ENCODE data around the gene GCLC. TPM values are rescaled to one million over a fixed set of nuclear protein-coding genes. Genes with fewer than 3 reads are reported as not detected.

The GCLC gene
- total and polyA plus RNA-seq, 2 donors from 2014 or later: 14.8 to 31.8 TPM

- Histone ChIP-seq H3K27me3 (ENCODE audit: control insufficient read depth, insufficient read depth, low read length) (no peaks in the 10 kb centered on the region), H3K27ac (ENCODE audit: low read depth in 2 of 2, low read length in 2 of 2) (no peak overlapping the region), H3K4me3 (ENCODE audit: low read length in 3 of 3) (no peak overlapping the region), H3K9me3 (ENCODE audit: control insufficient read depth in 2 of 3, insufficient read depth in 1 of 3, low read length in 3 of 3) (no peaks in the 10 kb centered on the region), H3K36me3 (ENCODE audit: control insufficient read depth in 2 of 3, insufficient read depth in 3 of 3, low read length in 3 of 3) (no peaks in the 10 kb centered on the region), H3K9ac (ENCODE audit: low read length in 3 of 3) (no peak overlapping the region), H3K4me1 (ENCODE audit: control insufficient read depth in 2 of 3, insufficient read depth in 2 of 3, low read depth in 1 of 3, low read length in 3 of 3) (peaks cover 0 to 8% (median under 1%) of the 10 kb centered on the region in 3 donors)
- intact Hi-C loops (cut with DNase I): no loop called here
- TF ChIP-seq CTCF (IDR thresholded peaks at IDR 0.05; ENCODE audit: borderline replicate concordance, extremely low read depth, insufficient read depth): no peak
- DNase-seq: no peak
- FAIRE-seq: no peak
Measured at GRCh38 chr6:53529324-53530036, 15.4 kb downstream of the GCLC start.

- H3K4me1 ChIP-seq (ENCODE audit: control insufficient read depth in 2 of 3, insufficient read depth in 2 of 3, low read depth in 1 of 3, low read length in 3 of 3): peaks cover 0 to 8% (median 3%) of the 10 kb centered on the region in 3 donors
- no peak for FAIRE-seq
- intact Hi-C loops (cut with DNase I): no loop called here
Measured at GRCh38 chr6:53528107-53528506, 16.8 kb downstream of the GCLC start.

GRCh38 chr6:53527249-53527765 lies 17.6 kb downstream of the GCLC start:
- H3K4me3 ChIP-seq (ENCODE audit: low read length in 3 of 3): no peak overlapping the region
- no peaks in the 10 kb centered on the region for H3K9me3 ChIP-seq (ENCODE audit: control insufficient read depth in 2 of 3, insufficient read depth in 1 of 3, low read length in 3 of 3)
- no peaks in the 10 kb centered on the region for H3K36me3 ChIP-seq (ENCODE audit: control insufficient read depth in 2 of 3, insufficient read depth in 3 of 3, low read length in 3 of 3)
- H3K9ac ChIP-seq (ENCODE audit: low read length in 3 of 3): no peak overlapping the region
- DNase-seq (no peak), FAIRE-seq (no peak)
- no peak for TF ChIP-seq CTCF (IDR thresholded peaks at IDR 0.05; ENCODE audit: borderline replicate concordance, extremely low read depth, insufficient read depth)
- peaks cover 0 to 8% (median 3%) of the 10 kb centered on the region in 3 donors for H3K4me1 ChIP-seq (ENCODE audit: control insufficient read depth in 2 of 3, insufficient read depth in 2 of 3, low read depth in 1 of 3, low read length in 3 of 3)
- H3K27me3 ChIP-seq (ENCODE audit: control insufficient read depth, insufficient read depth, low read length): no peaks in the 10 kb centered on the region
- intact Hi-C loops (cut with DNase I): no loop called here
- H3K27ac ChIP-seq (ENCODE audit: low read depth in 2 of 2, low read length in 2 of 2): no peak overlapping the region

More at GRCh38 chr6:53528107-53528506, 16.8 kb downstream of the GCLC start:
- no peak for DNase-seq
- H3K4me3 ChIP-seq (ENCODE audit: low read length in 3 of 3): no peak overlapping the region
- H3K36me3 ChIP-seq (ENCODE audit: control insufficient read depth in 2 of 3, insufficient read depth in 3 of 3, low read length in 3 of 3): no peaks in the 10 kb centered on the region
- H3K27ac ChIP-seq (ENCODE audit: low read depth in 2 of 2, low read length in 2 of 2): no peak overlapping the region
- TF ChIP-seq CTCF (IDR thresholded peaks at IDR 0.05; ENCODE audit: borderline replicate concordance, extremely low read depth, insufficient read depth): no peak
- no peaks in the 10 kb centered on the region for H3K9me3 ChIP-seq (ENCODE audit: control insufficient read depth in 2 of 3, insufficient read depth in 1 of 3, low read length in 3 of 3)
- H3K27me3 ChIP-seq (ENCODE audit: control insufficient read depth, insufficient read depth, low read length): no peaks in the 10 kb centered on the region
- no peak overlapping the region for H3K9ac ChIP-seq (ENCODE audit: low read length in 3 of 3)
